Pulmonary artery endothelial cell (primary cell): ENCODE results near the gene SEZ6L2. TPM values are rescaled to one million over a fixed set of nuclear protein-coding genes. Genes with fewer than 3 reads are reported as not detected.
"Not testable (repeated sequence)": the region's sequence is repeated elsewhere in the genome, so short reads cannot be mapped to it uniquely, and the experiment has no call there.

Experiments used
- DNase-seq: peaks from one replicate; pipeline ENCODE4 v3.0.0-alpha.2; 2011; ENCODE audit warnings: low read depth, low spot score
- total RNA-seq: library from RNA; depleted of rRNA; stranded (reverse); fragments of >200 nt; gene quantifications from 2 replicates; pipeline ENCODE4 v1.2.3, GENCODE V29; 2014

The SEZ6L2 gene
- total RNA-seq, result 0.53 and 0.73 TPM in 2 replicates

GRCh38 chr16:29899516-29900101 is at the start of gene SEZ6L2:
TSS of gene SEZ6L2 (minus strand) at chr16:29899550. CDS start at chr16:29899019, 531 bp downstream.
- peak; percentile 20 for DNase-seq

DNA sequence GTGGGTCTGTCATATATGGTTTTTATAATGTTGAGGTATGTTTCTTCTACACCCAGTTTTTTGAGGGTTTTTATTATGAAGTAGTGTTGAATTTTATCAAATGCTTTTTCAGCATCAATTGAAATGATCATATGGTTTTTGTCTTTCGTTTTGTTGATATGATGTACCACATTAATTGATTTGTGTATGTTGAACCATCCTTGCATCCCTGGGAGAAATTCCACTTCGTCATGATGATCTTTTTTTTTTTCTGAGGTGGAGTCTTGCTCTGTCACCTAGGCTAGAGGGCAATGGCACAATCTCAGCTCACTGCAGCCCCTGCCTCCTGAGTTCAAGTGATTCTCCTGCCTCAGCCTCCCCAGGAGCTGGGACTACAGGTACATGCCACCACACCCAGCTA is 48.5 kb upstream of the SEZ6L2 start:
- no peak for DNase-seq

DNA sequence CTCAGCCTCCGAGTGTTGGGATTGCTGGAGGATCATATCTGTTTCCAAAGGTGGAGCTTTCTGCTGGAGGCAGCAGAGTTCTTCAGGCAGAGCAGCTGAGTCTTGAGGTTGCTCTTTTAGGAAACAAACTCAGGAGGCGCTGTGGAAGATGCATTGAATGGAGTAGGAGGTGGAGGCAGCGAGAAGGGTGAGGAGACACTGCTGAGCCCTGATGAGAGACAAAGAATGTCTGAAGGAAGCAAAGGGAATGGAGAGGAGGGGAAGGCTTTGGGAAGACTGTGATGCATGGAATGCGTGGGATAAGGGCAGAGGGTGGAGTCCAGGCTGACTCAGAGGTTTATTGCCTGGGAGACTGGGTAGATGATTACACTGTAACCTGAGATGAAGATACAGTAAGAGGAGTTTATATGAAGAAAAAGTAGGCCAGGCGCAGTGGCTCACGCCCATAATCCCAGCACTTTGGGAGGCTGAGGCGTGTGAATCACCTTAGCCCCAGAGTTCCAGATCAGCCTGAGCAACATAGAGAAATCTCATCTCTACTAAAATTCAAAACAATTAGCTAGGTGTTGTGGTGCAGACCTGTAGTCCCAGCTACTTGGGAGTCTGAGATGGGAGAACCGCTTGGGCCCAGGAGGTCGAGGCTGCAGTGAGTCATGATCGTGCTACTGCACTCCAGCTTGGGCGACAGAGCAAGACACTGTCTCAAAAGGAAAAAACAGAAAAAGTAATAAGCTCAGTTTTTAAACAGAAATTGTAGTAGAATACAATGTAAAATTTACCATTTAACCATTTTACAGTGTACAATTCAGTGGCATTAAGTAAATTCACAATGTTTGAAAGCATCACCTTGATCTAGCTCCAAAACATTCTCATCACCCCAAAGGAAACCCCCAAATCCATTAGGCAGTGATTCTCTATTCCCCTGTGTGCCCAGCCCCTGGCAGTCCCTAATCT is 44.8 kb upstream of the SEZ6L2 start:
- no peak for DNase-seq

DNA sequence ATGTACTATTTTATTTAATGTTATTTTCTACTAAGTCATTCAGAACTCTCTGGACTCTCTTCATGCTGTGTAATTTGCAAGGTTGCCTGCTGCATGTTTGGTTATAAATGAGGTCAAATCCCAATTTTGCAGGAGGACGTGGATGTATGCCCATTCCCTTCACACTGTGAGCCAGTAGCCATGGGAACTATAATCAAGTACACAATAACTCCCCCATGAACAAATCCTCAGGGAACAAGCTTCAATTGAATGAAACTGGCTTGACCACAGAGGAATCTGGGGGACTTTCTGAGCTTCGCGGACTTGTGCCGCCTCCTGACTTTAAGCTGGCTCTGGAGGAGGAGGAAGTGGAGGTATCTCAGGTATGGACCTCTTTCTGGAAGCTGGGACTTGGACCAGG is 41.3 kb upstream of the SEZ6L2 start:
- no peak for DNase-seq

- DNase-seq, result not testable (repeated sequence)
These were observed 32.4 kb upstream of the SEZ6L2 start for GRCh38 chr16:29931750-29932149.

GRCh38 chr16:29927070-29927905 is 27.9 kb upstream of the SEZ6L2 start:
- no peak for DNase-seq

DNA sequence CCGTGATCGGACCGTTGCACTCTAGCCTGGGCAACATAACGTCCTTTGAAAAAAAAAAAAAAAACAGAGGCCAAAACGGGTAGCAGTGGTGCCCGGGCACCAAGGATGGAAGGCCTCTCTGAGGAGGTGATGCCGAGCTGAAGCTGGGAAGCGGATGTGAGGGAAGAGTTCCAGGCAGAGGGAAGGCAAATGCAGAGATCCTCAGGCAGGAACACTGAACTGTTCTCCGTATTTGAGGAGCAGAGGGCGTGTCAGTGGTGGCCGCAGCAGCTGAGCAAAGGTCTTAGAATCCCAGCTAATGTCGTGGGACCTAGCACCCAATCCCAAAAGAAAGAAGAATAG is 27.3 kb upstream of the SEZ6L2 start:
- no peak for DNase-seq

GRCh38 chr16:29925781-29926710 is 26.7 kb upstream of the SEZ6L2 start, which contains the start of gene KCTD13:
TSS of gene KCTD13 (minus strand) at chr16:29926226. CDS start at chr16:29926033, 193 bp downstream.
- DNase-seq, result no peak

- no peak for DNase-seq
These were observed 25.9 kb upstream of the SEZ6L2 start for GRCh38 chr16:29925105-29925756.

DNA sequence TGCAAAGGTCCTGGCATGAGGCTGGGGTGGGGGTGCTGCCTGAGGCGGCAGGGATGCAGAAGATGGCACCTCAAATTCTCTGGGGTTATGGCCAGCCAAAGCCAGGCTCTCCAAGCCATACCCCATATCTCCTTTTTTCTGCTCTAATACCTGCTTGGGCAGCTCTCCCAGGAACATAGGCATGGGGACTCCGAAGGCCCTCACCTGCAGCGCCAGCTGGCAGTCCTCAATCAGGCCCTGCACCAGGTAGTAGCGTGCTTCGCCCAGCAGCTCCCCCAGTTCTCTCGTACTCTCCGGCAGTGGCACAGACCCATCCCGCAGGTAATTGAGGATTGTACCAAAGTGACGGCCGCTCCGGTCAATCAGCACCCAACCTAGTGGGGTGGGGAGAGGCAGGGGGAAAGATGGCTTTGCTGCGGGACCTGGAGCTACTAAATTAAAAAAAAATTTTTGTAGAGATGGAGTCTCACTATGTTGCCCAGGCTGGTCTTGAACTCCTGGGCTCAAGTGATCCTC is 23.7 kb upstream of the SEZ6L2 start:
- DNase-seq, result no peak

DNA sequence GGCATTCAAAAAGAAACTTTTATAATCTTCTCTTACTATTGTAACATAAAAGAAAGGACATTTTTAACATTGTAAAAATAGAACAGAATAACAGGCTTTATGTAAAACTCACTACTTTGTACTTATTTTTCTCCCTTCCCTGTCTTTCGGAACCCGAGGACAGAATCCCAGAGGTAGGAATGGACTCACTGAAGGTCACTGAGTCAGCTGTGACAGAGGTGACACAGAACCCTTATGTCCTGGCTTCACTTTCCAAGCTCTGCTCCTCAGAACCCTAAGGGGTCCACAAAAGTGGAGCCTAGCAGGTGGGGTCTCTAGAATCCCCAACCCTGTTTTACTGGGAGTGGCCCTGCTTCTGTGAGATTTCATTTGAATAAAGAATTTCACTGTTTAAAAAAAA is 23.0 kb upstream of the SEZ6L2 start:
- DNase-seq, result no peak

DNA sequence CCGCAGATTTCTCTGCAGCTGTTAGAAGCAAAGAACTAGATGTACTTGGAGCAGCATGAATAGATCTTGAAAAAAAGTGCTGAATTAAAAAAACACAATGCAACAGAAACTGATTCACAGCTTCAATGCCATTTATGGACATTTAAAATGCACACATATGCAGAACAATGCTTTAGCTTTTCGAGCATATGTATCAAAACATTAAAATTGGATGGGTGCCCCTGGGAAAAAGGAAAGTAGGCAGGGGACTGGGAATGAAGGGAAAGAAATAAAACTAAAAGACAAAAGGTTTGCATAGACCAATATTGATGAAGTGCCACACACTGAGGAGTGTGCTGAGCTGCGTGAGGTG is 21.7 kb upstream of the SEZ6L2 start:
- no peak for DNase-seq

- DNase-seq, result no peak
These were observed 21.1 kb upstream of the SEZ6L2 start for GRCh38 chr16:29920288-29921033.

GRCh38 chr16:29916979-29917378 is 17.6 kb upstream of the SEZ6L2 start:
- no peak for DNase-seq

DNA sequence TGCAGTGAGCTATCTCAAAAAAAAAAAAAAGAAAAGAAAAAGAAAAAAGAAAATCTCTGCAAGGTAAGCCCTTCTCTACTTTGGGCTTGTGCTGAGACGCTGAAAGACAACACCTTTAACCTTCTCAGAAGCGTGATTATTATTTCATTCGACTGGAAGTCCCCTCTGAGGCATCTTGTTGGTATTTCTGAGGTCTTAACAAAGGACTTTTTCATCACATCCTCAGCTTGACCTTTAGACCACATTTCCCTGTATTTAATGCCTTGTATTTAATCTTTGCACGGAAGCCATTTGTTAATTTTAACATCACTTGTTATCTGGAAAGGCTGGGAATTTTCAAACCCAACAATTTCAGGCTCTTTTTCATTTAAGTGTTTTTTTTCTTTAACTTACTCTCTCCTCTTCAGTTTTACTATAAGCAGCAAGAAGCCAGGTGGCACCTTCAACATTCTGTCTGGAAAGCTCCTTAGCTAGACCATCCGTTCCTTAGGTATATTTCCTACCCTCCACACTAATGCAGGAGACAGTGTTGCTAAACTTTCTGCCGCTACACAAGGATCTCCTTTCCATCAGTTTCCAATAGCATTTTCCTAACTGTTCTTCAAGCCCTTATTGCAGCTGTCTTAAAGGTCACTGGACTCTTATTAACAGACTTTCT is 16.4 kb upstream of the SEZ6L2 start:
- peak; percentile 55 for DNase-seq

- no peak for DNase-seq
These were observed 14.2 kb upstream of the SEZ6L2 start for GRCh38 chr16:29913514-29913913.

DNA sequence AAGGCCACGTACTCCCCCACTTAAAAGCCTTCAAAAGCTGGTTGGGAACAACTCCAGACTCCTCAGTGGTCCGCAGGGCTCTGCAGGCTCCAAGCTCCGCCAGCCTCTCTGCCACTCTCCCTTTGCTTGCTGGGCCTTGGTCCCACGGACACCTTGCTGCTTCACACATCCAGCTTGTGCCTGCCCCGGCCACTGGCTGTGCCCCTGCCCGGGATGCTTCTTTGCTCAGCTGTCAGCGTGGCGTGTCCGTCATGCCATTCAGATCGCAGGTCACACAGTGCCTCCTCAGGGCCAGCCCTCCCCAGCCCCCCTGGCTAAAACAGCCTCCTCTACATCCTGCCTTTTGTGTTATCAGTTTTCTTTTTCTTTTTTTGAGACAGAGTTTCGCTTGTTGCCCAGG is 12.7 kb upstream of the SEZ6L2 start:
- no peak for DNase-seq

DNA sequence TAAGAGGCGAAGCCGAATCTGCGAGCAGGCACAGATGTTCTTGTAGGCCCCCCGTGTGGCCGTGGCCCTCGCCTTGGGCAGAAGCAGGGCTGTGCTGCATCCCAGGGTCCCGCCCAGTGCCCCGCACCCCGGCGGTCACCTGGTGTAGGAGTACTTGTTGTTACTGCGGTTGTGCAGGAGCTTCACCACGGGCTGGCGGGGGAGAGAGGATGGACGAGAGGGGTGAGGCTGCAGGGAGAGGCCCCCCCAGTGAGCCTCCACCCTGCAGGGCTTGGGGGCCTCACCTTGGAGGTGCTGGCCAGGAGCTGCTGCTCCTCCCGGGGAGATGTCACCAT is 12.3 kb upstream of the SEZ6L2 start:
- DNase-seq, result no peak
